T-helper 1 cell (primary cell): ENCODE measurements around the gene TRPM3.

Source experiments
- DNase-seq, 5 donors: peaks; one replicate each; pipeline ENCODE4 v3.0.0-alpha.2; 2012 to 2020

The TRPM3 gene

DNA sequence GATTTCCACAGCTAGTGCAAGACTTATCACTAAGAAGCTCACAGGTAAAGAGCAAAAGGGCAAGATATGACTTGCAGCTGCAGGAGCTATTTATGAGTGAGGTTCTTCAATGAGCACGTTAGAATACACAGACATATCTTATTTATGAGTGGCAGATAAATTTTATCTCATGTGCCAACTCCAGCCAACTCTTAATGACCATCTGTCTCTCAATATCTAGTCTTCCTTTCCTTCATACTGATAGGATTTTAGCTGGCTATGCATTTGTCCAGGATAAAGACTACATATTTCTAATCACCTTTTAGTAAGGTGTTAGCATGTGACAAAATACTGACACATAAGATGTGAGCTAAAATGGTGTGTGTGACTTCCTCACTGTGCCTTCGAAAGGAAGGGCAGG, 304.5 kb downstream of the TRPM3 start:
- DNase-seq = no peak

DNA sequence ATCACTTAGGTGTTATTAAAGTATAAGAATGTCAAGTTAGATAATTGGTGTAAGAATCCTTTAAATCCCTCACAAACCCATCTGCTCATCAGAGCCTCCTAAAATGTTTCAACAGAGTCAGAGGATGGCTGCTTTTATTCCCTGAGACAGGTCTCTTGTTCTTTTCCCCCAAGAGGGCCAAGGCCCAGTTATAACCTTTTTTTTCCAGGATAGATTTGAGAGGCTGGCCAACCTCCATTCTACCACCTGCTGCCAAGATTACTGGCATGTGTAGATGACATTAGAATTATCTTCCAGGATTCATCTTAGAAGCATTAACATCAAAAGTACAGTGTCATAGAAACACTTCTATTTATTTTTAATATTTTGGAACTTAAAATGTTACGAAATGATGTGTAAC, 305.1 kb downstream of the TRPM3 start:
- no peak for DNase-seq

DNA sequence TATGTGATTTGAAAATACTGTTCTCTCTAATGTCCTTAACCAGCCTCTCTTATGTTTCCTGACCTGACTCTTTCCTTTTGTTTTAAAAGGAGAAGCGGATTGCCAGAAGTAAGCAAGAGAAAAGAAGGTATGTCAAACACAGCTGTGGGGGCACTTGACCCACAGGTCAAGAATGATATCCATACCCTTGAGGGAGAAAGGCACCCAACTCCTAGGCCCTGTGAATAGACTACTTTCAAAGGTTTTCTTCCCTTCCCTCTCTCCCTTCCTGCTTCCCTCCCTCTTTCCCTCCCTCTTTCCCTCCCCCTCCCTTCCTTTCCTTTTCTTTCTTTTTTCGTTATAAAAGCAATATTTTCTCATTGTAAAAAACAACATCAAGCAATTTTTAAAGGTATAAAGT, 306.8 kb downstream of the TRPM3 start:
- no peak for DNase-seq

DNA sequence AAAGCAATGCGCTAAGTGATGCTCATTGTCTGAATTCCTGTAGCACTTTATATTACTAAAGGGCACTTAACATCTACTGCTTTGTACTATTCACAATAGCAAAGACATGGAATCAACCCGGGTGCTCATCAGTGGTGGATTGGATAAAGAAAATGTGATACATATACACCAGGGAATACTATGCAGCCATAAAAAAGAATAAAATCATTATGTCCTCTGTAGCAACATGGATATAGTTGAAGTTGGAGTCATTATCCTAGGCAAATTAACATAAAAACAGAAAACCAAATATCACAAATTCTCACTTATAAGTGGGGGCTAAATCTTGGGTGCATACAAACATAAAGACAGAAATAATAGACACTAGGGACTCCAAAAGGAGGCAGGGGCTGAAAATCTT, 308.3 kb downstream of the TRPM3 start:
- DNase-seq = no peak

- no peak for DNase-seq
Measured at GRCh38 chr9:70811638-70812037, 309.8 kb downstream of the TRPM3 start.

GRCh38 chr9:70806875-70807274, 314.5 kb downstream of the TRPM3 start:
- DNase-seq = no peak

DNA sequence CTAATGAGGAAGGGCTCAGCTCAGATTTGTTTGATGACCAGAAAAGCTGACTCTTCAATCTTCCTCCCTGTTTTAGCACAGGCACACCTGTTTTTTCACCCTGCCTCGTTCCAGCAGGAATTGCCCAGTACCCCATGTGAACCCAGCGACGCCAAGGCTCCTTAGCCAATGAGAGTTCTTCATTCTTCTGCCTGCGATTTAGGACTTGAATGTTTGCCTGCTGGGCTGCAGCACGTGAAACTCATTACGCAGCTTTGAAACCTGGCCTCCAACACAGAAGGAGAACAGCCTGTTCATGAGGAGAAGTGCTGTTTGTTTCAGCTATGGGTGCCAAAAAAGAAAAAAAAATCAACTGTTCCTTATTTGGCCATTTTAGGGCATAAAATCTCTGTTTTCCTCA, 315.5 kb downstream of the TRPM3 start:
- no peak for DNase-seq

DNA sequence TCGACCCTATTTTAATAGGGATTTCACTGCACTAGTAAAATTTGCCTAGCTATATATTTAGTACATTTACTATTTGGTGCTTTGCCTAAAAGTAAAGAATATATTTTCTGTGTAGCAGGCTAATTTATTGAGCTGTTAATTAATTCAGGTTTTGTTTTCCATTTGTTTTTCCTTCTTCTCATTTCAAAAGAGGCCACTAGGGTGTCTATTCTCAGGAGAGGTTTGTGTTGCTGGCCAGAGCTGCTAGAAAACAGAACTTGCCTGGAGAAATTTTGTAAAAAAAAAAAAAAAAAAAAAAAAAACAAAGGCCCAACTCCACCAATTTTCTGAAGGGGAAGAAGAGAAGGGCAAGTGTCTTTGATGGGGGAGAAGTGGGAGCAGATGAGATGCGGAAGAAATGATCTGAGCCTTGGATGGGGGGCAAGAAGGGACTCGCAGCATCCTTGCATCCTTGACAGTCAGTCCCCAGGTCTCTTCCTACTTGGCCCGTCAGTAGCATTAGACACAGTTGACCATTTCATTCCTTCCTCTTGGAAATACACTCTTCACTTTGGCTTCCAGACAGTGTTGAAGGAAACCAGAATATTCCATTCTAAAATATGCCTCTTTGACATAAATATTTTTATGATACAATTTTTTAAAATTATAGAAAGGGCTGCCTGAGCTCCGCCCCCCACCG, 318.5 kb downstream of the TRPM3 start:
- no peak for DNase-seq

DNA sequence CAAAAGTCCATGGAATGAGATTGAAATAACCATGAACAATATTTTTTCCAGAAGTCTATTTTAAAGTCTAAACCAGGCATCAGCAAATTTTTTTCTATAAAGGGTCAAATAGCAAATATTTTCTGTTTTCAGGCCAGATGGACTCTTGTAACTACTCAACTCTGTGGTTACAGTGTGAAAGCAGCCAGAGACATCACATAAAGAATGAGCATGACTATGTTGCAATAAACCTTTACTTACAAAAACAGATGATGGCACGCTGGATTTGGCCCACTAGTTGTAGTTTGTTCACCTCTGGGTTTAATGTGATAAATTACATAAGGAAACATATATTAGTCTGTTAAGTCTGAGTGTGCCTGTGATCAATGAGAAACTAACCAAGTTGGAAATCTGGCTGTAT, 319.2 kb downstream of the TRPM3 start:
- no peak for DNase-seq

GRCh38 chr9:70801181-70801829, 320.1 kb downstream of the TRPM3 start:
- no peak for DNase-seq

- DNase-seq = no peak
Measured at GRCh38 chr9:70798018-70798417, 323.4 kb downstream of the TRPM3 start.

- DNase-seq = no peak
Measured at GRCh38 chr9:70795841-70796240, 325.6 kb downstream of the TRPM3 start.

GRCh38 chr9:70792796-70793195, 328.6 kb downstream of the TRPM3 start:
- no peak for DNase-seq

GRCh38 chr9:70791936-70792335, 329.5 kb downstream of the TRPM3 start:
- no peak for DNase-seq

GRCh38 chr9:70789086-70789485, 332.3 kb downstream of the TRPM3 start:
- no peak for DNase-seq

DNA sequence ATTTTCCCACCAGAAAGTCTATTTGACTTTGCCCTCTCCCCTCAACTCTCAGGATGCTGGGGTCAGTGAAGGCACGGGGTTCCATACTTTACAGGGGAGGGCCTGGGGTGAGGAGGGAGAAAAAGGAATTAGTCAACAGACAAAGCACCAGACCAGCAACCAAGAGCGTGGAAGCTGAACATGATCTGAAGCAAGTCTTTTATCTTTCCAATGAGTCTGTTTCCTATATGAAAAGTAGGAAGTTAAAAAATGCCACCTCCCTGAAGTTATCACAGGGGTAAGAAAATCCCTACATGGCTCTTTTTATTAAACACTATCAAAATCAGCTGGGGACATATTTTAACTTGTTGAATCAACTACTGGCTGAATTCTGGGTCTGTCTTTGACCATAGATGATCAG, 337.0 kb downstream of the TRPM3 start:
- DNase-seq = no peak

DNA sequence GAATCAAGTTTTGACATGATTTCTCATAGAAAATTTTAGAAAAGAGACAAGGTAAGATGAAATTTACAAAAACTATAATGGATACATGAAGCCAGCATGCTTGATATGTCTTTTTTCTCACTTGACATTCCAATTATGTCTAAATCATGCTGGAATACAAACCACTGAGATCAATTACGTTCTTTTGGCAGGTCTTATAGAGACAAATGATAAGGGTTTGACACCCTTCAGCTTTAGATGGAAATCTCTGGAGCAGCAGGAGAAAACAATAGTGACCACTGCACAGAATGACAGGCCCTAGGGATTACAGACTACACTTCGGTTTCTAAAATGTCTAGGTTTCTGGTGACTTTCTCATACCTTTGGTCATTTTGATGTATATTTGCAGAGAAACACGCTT, 342.9 kb downstream of the TRPM3 start:
- DNase-seq = no peak

- no peak for DNase-seq
Measured at GRCh38 chr9:70773579-70773978, 347.8 kb downstream of the TRPM3 start.

GRCh38 chr9:70772601-70773000, 348.8 kb downstream of the TRPM3 start:
- no peak for DNase-seq

GRCh38 chr9:70765946-70766345, 355.5 kb downstream of the TRPM3 start:
- no peak for DNase-seq

DNA sequence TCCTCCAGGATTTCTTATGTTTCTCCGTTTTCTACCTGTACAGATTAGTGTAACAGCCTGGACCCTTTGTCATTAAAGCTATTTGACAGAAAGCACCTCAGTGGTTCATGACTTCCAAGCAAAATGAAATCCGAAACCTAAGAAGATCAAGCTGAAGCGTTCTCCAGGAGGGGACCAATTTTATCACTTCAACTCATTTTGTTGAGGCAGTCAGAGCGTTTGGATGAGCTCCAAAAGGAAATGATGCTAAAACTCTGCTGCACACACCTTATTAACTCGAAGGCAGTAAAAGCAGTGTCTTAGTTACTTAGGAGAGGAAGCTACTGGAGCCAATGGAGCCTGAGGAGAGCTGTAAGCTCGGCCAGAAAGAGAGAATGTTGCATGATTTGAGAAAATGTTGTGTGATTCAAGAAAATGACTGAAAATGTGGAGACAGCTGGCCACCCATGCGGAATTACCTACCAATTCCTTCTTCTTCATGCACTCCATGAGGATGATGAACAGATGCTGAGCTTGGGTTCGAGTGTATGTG, 360.2 kb downstream of the TRPM3 start:
- DNase-seq = no peak

GRCh38 chr9:70760228-70760627, 361.2 kb downstream of the TRPM3 start:
- no peak for DNase-seq

DNA sequence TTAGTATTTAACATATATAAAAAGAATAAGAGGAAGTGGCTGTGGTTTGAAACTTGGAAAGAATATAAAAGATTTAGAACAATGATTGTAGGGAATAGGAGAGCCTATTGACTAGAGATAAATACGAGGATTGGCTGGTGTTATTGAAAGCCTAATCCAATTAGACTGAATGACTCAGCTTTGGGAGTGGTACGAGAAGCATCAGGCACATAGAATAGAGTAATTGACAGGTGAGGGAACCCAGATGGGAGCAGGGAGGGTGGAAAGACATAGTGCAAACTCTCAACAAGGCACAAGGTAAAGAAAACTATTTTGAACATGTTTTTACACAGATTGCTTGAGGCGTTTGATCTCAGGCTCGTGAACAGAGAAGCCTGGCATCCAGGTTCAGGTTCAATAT, 368.1 kb downstream of the TRPM3 start:
- no peak for DNase-seq

GRCh38 chr9:70749066-70749465, 372.4 kb downstream of the TRPM3 start:
- no peak for DNase-seq

GRCh38 chr9:70747261-70747718, 374.1 kb downstream of the TRPM3 start:
- DNase-seq = no peak
